NCI-H2171 treated with DMSO at 0.1 percent for 48 hours (cell line): ENCODE measurements around the gene CELSR1.

Experiments used
- DNase-seq: peaks from one replicate; lab custom pipeline; 2025; lab: John Stamatoyannopoulos, UW

The CELSR1 gene

DNA sequence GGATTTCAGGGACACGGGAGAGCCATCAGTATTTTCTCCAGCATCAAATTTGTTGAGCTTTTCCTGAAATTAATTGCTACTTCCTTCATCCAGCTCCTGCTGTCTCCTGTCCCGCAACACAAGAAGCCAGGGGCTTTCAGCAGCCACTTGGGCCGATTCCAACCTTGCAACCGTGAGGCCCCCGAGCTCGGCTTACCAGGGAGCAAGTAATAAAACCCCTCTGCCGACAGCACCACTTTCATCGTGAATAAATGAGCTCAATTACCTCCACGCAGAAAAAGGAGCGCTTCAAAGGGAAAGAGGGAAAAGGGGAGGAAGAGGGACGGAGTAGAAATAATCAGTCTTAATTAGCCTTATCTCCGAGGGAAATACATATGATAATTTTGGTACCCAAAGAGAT is 76.6 kb downstream of the CELSR1 start:
- DNase-seq: peak; percentile 27

DNA sequence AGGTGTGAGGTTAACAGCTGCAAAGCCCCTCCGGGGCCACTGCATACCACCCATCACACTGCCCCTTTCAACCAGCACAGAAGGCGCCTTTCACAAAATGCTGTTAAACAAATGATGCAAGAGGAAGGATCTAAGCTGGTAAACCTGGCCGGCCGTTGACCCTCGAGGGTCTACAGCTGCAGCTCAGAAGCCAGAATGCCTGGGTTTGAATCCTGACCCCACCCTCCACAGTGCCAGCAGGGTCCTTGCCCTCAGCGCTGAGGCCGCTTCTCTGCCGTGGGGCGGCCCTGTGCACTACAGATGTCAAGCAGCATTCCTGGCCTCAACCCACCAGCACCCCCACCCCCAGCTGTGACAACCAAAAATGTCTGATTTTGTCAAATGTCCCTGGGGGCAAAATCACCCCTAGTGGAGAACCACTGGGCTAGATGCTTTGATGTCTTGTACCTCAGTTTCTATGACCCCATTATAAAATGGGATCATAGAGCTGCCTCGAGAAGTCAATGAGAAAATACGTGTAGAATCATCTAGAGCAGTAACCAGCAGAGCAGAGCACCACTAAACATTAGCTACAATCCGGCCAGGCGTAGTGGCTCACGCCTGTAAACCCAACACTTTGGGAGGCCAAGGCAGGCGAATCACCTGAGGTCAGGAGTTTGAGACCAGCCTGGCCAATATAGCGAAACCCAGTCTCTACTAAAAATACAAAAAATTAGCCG is 77.9 kb downstream of the CELSR1 start:
- DNase-seq: no peak

DNA sequence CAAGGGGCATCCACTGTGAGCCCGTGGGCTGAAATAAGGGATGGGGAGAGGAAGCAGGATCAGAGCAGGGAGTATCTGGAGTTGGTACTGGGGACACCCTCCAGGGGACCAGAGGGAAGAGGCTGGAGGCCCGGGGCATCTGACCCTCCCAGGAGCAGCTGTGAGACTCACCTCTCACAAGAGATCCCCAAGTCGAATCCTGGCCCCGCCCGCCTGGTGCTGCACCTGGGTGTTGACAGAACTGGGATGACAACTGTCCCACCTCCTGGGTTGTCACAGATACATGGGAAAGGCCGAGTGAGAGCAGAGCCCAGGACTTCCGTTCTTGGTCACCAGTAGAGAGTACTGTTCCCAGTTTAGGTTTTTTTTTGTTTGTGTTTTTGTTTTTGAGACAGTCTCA is 78.9 kb downstream of the CELSR1 start:
- DNase-seq: no peak

DNA sequence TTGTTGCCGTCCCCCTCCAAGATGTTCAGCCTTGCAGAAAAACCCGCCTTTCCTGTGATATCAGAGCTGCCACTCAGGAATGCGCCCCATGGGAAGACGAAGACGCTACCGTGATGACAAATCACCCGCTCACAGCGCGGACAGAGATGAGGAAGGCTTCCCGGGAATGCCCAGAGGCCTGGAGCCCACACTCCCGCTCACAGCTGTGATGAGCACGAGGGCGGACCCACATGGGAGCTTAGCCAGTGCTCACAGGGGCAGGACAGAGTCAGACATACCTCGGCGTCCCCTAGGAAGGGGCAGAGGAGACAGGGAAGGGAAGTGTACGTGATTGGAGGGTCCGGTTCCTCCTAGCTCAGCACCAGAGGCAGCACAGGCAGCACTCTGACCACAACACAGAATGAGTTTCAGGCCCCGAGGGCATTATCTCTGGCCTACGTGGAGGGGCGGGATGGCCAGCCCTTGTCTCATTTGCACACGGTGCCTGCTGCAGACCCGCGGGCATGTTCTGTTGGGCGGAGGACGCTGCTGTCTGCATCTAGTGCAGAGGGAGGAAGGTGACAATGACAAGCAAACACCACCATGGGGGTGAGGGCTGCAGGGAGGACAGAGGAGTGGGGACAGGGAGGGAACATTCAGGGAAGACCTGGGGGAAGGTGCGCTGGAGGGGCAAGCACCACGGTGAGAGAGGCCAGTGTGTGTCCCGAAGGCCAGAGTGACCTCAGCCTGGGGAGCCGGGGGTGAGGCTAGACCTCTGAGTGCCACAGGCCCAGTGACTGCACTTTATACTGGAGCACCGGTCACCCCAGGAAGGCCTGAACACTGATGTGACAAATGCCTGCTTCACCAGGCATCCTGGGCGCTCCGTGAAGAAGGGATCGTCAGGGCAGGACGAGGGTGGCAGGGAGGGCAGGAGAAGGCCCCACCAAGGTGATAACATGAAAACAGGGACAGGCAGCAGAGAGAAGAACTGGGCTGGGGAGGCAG is 79.6 kb downstream of the CELSR1 start:
- no peak for DNase-seq

DNA sequence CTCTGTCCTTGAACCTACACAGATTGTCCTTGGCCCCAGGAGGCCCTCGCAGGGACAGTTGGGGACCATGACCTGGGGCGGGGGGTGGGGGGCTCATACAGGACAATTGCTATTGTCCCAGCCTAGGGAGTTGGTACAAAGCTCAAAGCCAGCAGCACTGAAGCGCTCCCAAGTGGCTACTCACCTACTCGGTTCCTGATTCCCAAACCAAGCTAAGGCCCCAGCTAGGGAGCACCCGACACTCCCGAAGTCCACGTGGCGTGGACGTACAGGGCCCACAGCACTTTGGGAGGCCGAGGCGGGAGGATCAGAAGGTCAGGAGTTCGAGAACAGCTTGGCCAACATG is 80.6 kb downstream of the CELSR1 start:
- DNase-seq: no peak

DNA sequence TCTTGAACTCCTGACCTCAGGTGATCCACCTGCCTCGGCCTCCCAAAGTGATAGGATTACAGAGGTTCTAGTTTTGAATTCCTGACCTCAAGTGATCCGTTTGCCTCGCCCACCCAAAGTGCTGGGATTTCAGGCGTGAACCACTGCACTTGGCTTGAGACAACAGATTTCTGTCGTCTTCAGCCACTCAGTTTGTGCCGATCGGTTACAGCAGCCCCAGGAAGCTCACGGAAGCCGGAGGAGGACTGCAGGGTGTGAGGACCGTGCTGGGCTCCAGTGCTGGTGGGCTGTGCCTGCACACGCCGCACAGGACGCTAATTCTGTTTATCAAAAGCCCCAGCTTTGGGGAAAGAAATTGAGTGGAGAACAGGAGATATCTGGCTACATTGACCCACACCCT is 82.0 kb downstream of the CELSR1 start:
- no peak for DNase-seq

DNA sequence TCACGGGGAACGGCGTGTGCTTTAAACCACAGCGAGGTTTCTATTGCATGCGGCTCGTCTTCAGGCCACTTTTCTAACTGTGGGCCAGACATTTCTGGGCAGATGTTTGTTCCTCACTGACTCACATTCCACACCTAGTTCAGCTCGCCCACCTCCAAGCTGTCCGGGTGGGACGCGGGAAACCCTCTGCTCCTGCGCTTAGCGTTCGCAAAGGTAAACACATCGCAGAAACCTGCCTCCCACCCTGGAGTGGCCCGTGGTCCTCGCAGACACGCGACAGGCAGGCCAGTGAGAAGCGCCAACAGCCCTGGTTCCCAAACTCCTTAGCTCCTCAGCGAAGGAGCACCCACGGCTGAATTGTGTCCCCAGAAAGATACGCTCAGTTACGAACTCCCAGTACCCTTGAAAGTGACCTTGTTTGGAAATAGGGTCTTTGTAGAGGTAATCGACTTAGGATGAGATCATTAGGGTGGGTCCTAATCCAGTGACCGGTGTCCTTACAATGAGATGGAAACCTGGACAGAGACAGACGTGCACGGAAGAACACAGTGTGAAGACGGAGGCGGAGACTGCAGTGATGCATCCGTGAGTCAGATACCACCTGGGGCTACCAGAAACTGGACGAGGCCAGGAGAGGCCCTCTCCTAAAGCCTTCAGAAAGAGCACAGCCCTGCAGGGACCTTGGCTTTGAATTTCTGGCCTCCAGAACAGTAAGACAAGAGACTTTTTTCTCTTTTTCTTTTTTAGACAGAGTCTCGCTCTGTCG is 82.7 kb downstream of the CELSR1 start:
- DNase-seq: no peak

DNA sequence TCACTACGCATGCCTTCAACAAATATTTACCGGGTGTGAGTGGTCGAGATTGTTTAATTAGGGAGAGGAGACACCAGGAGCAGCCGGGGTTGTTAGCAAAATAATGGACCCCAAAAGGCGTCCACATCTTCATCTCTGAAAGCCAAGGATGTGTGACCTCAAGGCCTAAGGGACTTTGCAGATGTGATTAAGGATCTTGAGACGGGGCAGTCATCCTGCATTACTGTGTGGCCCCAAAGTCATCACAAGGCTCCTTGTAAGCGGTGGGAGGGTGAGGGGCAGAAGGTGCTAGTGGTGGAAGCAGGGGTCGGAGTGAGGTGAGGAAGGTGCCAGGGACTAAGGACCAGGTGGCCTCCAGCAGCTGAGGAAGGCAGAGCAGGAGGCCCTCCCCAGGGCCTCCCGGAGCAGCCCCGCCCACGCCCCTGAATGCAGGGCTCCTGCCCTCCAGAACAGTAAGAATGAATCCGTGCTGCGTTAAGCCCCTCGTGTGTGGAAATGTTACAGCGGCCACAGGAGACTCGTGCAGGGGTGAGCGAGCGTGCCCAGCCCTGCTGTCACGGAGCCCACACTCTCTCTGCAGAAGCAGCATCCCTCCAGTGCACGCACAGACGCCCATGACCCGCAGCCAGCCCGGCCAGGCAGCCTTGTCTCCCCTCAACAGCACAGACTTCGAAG is 83.5 kb downstream of the CELSR1 start:
- no peak for DNase-seq

DNA sequence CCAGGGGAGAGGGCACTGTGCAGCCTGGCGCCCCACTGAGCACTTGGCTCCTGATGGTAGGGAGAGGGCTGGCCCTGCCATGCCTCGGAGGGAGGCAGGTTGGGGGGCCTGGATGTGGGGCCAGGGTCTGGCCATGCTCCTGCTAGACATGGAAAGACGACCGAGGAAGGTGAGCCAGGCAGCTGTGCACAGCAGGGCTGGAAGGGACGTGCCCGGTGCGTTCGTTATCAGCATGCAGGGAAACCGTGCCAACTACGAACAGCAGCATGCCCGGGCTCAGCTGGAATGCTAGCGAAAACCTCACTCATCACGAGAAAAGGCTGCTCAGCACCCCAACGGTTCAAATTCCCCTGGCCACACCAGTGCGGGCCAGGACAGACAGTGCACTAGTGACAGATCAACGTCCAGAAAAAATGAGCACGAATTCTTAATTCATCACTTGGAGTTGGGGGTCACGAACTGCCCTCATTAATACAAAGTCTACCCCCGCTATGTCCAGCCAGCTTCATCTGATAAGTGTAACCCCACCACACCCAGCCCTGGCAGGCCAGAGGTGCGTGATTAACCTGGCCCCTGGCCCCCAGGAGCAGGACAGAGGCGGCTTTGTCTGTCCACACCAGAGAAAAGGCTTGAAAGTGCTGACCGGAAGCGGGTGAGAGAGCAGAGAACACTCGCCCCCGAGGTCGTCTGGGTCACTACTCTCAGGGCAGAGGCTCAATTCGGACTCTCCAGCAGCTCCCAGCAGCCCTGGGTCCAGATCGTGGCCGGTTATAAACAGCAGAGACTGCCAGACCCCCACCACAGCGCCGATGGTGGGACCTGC is 84.2 kb downstream of the CELSR1 start:
- DNase-seq: peak; percentile 50

DNA sequence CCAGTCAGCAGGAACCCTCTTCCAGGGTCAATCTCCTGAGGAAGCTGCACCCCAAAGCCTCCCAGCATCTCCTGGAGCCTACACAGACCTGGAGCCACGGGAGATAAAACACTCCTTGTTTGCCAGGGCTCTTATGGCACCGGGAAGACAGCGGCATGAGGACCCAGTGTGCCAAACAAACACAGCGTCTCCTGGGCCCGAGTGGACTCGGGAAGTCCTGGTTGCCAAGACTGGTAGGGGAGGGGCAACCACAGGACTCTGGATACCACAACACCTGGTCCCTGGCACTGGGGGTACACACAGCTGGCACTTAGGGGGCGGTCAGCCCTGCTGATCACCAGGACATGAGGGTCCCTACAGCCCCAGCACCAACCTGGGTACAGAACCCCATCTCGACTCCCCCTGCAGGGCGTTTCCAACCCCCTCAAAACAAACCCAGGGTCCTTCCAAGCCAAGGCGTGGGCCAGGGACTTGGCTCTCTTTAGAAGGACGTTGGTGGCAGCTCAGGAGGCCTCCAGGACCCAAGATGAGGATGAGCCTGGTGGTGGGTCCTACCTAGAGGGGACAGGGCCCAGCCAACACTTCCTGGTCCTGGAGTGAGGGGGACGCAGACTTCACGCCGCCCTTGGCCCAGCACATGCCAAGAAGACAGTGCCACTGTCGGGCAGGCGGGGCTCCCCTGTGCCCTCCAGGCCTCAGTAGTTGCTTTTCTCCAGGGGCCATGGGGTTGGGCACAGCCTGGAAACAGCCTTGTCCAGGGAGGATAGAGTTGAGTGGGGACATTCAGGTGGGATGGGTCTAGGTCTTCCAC is 85.0 kb downstream of the CELSR1 start:
- DNase-seq: no peak

DNA sequence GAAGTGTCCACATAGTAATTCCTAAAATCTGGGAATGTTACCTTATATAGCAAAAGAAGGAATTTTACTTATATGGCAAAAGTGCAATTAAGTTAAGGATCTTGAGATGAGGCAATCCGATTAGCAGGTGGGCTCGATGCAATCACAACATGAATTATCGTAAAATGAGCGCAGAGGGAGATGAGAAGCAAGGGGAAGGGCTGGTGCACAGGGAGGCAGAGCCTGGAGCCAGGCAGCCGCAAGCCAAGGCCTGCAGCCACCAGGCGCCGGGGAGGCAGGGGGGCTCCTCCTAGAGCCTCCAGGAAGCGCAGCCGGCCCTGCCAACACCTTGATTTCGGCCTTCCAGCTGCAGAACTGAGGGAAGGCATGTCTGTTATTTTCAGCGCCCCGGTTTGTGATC is 85.7 kb downstream of the CELSR1 start:
- DNase-seq: no peak

DNA sequence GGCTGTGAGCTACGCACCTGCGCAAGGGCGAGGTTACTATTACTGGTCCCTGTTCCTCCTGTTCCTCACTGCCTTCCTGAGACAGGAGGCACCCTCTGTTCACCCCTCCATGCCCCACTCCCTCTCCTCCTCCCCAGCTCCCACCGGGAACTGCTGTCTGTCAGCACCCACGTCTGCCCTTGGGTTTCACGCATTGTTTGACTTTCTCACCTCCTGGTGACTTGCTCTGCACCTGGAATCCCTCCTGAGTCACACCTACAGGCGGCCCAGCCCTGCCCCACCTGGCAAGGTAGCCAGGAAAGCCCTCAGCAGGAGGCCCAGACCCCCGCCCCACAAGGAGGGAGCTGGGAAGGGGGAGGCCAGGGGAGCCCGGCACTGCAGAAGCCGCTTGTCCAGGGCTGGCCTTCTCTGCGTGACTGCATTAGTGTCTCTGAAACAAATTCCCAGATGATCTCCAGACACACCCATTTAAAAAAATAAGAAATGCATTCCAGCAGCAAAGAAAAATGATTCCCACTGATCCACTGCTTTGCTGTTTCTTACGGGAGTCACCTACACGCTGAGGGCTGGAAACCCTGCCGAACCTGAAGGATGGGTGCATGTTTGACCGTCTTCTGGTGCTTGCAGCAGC is 86.4 kb downstream of the CELSR1 start:
- DNase-seq: peak; percentile 75

DNA sequence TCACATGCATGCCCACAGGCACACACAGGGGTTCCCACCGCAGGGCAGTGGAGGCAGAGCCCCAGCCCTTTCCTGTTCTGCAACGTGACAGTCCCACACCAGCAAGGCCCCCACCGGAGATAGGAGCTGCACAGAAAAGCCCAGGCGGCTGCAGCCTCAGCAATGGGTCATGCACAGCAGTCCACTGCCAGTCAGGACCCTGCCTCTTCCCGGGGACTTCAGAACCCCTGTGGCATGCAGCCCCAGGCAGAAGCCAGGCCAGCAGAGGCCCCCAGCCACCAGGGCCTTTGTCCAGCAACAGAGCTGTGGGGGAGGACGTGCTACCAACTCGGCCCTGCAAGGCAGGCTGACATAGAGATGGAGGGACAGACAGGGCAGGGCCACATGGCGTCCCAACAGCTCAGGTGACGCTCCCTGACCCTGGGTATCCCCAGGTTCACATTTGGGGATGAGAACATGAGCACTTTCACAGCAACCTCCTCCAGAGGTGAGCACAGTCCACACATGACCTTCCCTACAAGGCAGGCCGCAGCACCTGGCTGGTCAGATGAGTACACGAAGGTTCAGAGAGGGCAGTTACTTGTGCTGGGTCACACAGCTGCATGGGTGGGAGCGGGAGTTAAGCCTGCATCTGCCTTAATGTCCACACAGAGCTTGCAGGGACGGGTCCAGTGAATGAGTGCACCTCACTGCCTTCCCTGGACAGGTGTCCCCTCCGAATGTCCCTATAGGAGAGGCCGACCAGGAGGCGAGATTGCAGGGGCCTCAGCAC is 87.3 kb downstream of the CELSR1 start:
- DNase-seq: no peak

DNA sequence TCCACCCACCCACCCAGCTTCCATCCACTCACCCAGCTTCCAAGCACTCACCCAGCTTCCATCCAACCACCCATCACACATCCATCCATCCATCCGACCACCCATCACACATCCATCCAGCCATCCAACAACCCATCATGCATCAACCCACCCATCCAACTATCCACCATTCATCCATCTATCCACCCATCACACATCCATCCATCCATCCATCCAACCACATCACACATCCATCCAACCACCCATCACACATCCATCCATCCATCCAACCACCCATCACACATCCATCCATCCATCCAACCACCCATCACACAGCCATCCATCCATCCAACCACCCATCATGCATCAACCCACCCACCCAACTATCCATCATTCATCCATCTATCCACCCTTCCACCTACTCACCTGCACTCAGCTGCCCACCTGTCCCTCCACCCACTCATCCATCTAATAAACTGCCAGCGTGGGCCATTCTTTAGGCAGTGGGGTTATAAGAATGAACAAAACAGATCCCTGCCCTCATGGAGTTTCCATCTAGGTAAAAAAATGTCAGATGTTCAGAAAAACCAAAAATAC is 88.2 kb downstream of the CELSR1 start:
- DNase-seq: no peak

DNA sequence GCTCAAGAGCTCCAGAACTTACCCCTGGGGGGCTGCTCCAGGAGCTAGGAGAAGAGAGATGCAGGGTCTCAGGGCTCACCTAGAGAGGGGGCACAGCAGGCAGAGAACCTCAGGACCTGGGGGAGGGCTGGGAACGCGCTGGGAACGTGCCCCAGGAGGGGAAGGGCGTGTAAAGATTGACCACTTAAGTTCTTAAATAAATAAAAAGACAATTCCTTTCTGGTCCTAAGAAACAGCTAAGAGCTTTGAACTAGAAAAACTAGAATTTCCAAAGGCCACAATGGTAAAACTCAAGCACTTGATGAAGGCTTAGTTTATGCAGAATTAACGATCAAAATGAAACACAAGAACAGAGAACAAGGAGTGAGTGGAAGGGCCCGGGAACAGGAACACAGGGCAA is 89.1 kb downstream of the CELSR1 start:
- no peak for DNase-seq

DNA sequence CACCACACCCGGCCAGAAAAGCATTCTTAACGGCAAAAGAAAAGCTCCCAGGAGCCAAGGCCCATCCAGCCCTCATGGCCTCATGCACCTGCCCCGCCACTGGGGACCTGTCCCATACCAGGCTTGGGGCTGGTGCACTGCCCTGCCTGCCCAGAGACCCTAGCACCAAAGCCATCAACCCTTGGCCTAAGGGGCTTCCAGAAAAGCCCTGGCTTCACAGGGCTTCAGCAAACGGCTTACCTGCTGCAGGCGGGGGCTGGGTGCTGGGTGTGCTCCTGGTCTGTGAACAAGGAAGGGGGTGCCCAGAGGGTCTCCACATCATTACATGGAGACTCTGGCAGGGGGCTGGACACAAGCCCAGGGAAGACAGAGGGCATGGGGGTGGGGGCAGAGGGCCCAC is 89.5 kb downstream of the CELSR1 start:
- no peak for DNase-seq

DNA sequence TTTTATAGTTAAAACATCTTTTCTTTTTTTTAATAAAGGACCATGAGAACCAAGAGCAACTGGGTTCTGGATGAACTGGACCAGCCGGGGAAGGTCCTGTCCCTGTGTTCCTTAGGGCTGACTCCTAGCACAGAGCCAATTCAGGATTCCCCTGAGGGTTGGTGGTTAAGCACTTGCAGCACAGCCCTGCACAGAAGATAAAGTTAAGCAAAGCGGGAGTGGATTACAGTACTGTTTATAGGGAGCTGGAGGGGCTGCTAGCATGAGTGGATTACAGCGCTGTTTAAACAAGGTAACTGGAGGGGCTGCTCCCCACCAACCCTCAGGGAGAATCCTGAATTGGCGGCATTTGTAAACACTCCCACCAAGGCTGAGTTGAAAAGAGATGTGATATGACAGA is 90.6 kb downstream of the CELSR1 start:
- peak; percentile 83 for DNase-seq

DNA sequence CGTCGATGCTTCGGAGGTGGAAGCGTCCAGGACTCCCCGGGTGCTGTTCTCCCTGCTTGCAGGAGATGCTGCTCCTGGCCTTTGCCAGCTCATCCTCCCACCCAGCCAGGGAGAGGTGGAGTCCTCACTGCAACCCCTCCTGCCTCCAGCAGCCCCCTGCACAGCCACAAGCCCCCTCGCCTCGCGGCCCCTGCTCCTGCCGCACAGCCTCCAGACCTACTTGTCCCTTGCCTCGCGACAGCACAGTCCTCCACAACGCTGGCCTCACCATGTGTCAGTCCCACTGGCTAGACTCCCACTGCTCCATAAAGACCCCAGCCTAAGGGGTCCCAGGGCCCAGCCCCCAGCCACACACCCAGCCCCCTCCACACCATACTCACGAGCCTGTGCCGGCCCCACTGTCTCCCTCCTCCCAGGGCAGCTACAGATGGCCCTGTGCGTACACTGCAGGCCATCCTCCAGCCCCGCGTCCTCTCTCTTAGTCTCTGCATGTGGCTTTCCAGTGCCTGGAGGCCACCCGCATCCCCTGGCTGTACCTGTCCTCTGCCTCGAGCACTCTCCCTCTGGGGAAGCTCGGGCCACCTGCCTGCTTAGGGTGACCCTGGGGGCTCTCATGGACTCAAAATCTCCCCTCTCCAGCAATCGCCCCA is 91.5 kb downstream of the CELSR1 start:
- no peak for DNase-seq
